KOPT-K1 (cell line): ENCODE results near the gene PCBP3.

Experiments
- H3K27ac ChIP-seq: fragments of 200-600 bp; sonication (generic); 2 replicates; pipeline ENCODE4 v1.5.1; 2016; ENCODE audit warnings: antibody characterized with exemption, mild to moderate bottlenecking, low read depth, low read length; ENCODE audit not compliant: poor library complexity, severe bottlenecking
- H3K36me3 ChIP-seq: fragments of 200-600 bp; sonication (generic); 2 replicates; pipeline ENCODE4 v1.5.1; 2017; ENCODE audit warnings: antibody characterized with exemption, mild to moderate bottlenecking, low read length, moderate library complexity; ENCODE audit not compliant: insufficient read depth
- H3K9me3 ChIP-seq: fragments of 200-600 bp; sonication (generic); 2 replicates; pipeline ENCODE4 v1.5.1; 2017; ENCODE audit warnings: antibody characterized with exemption, low read length, mild to moderate bottlenecking; ENCODE audit not compliant: insufficient read depth, poor library complexity, severe bottlenecking

PCBP3 gene

GRCh38 chr21:45935628-45936027 is 292.1 kb downstream of the PCBP3 start:
- H3K27ac ChIP-seq: no peak overlapping the region
- H3K9me3 ChIP-seq: no peaks in the 10 kb centered on the region
- no peaks in the 10 kb centered on the region for H3K36me3 ChIP-seq

- no peaks in the 10 kb centered on the region for H3K9me3 ChIP-seq
- peak overlapping the region; percentile 25 for H3K27ac ChIP-seq
- no peaks in the 10 kb centered on the region for H3K36me3 ChIP-seq
Measured at GRCh38 chr21:45937721-45938452, 294.4 kb downstream of the PCBP3 start.

GRCh38 chr21:45938453-45938755 is 294.9 kb downstream of the PCBP3 start:
- Histone ChIP-seq H3K9me3 (no peaks in the 10 kb centered on the region), H3K36me3 (no peaks in the 10 kb centered on the region), H3K27ac (peak overlapping the region; percentile 25)

DNA sequence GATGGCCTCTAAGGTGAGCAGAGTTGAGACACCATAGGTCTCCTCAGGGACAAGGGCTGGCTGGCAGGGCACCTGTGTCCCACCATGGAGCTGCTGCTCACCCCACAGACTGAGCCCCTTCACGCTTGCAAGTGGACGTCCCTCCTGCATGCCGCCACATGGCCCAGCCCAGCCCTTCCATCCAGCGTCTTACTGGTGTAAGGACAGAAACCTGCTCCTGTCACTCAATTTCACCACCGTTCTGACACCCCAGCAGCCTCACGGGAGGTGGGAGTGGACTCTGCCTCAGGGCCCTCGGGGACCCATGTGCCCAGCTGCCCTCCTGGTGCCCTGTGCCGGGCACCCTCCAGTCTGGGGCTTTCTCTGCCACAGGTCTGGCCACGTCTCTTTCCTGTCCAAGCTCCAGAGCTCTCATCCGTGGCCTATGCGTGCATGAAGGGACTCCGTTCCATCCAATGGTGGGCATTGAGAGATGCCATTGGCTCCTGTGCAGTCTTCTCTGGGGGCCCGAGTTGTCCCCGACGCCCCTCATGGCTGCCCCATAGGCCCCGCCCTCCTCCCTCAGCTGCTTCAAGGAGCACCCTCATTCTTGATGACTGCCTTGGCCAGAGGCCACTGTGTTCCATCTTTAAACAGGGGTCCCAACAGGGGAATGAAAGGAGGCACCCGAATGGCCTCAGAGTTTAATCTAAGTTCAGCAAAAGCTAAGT is 295.4 kb downstream of the PCBP3 start:
- Histone ChIP-seq H3K9me3 (no peaks in the 10 kb centered on the region), H3K27ac (no peak overlapping the region), H3K36me3 (no peaks in the 10 kb centered on the region)

- no peaks in the 10 kb centered on the region for H3K9me3 ChIP-seq
- no peak overlapping the region for H3K27ac ChIP-seq
- no peaks in the 10 kb centered on the region for H3K36me3 ChIP-seq
Measured at GRCh38 chr21:45939521-45940045, 296.1 kb downstream of the PCBP3 start.

GRCh38 chr21:45940091-45940490 is 296.6 kb downstream of the PCBP3 start:
- Histone ChIP-seq H3K9me3 (no peaks in the 10 kb centered on the region), H3K36me3 (no peaks in the 10 kb centered on the region), H3K27ac (no peak overlapping the region)

GRCh38 chr21:45940621-45941337 is 297.3 kb downstream of the PCBP3 start:
- Histone ChIP-seq H3K9me3 (no peaks in the 10 kb centered on the region), H3K36me3 (no peaks in the 10 kb centered on the region), H3K27ac (no peak overlapping the region)

DNA sequence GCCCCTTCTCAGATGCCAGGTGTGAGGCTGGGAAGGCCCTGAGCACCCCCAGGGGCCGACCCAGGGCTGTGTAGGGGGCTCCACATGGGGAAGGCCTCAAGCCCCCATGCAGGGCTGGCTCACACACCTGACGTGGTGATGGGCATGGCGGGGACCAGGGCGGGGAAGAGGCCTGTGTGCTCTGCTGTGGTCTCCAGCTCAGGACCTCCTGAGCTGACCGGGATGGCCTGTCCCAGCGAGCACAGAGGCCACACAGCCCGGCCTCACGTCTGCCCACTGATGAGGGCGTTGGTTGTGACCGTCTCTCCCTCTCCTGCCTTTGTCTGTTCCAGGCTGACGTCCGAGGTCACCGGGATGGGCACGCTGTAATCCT is 297.8 kb downstream of the PCBP3 start:
- no peaks in the 10 kb centered on the region for H3K36me3 ChIP-seq
- H3K9me3 ChIP-seq: no peaks in the 10 kb centered on the region
- H3K27ac ChIP-seq: no peak overlapping the region

- no peaks in the 10 kb centered on the region for H3K36me3 ChIP-seq
- H3K27ac ChIP-seq: no peak overlapping the region
Measured at GRCh38 chr21:45941717-45942546, 298.4 kb downstream of the PCBP3 start.

DNA sequence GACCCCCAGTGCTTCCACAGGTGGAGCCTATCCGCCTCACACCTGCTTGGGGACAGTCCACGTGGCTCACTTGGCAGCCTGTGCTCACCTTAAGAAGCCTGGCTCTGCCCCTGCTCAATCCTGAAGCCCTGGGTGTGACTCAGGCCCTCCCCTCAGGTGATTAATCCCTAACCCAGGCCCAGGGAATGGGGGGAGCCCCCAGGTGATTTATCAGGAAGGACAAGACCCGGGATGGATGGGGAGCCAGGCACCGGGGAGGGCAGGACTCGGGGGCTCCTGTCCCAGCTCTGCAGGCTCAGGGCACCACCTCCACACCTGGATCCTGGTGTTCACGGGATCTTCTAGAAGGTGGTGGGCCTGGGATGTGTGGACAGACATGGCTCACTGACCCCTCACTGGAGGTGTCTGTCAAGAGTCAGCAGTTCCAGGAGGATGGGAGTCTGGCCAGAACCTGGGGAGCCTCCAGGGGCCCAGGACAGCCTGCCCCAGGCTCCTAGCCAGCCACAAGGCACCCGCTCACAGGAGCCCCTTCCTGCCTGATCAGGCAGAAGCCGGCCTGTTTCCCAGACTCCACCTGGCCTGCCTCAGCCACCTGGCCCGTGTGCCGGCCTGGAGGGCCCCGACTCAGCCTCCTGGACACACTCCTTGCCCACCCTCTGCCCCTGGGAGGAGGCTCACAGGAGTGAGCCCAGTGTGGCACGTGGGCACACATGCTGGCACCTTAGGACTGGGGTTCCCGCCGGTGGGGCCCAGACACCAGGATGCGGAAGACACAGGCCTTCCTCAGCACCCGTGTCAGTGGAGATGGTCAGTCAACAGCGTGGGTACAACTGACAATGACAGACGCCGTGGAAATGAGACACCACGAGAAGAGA is 299.5 kb downstream of the PCBP3 start:
- Histone ChIP-seq H3K9me3 (no peaks in the 10 kb centered on the region), H3K27ac (no peak overlapping the region), H3K36me3 (no peaks in the 10 kb centered on the region)

More at GRCh38 chr21:45941717-45942546, 298.4 kb downstream of the PCBP3 start:
- H3K9me3 ChIP-seq: no peaks in the 10 kb centered on the region

DNA sequence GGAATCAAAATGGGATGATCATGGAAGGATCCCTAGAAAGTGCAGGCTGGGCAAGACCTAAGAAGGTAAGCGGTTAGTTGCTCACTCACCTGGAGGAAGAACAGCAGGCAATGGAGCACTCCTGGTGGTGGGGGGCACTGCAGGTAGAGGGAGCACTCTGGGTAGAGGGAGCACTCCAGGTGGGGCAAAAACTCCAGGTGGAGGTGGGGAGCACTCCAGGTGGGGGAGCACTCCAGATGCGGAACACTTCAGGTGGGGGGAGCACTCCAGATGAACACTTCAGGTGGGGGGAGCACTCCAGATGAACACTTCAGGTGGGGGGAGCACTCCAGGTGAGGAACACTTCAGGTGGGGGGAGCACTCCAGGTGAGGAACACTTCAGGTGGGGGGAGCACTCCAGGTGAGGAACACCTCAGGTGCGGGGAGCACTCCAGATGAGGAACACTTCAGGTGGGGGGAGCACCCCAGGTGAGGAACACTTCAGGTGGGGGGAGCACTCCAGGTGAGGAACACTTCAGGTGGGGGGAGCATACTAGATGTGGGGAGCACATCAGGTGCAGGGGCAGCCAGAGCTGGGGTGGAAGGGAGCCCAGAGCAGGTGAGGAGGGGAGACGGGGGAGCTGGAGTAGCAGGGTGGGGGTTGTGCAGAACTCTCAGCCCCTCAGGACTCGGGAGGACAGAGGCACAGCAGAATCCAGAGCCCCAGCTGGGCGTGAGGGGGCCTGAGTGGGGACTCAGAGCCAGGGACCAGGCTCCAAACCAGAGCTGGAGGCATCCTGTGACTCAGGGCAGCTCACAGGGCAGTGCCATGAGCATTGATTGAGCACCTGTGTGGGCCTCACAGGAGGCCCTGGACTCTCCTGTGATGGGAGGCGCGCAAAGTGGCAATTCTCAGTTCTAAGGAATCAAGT is 300.4 kb downstream of the PCBP3 start:
- no peaks in the 10 kb centered on the region for H3K36me3 ChIP-seq
- H3K9me3 ChIP-seq: no peaks in the 10 kb centered on the region

GRCh38 chr21:45944601-45945000 is 301.1 kb downstream of the PCBP3 start:
- Histone ChIP-seq H3K36me3 (no peaks in the 10 kb centered on the region), H3K27ac (no peak overlapping the region), H3K9me3 (no peaks in the 10 kb centered on the region)

More for the DNA sequence above, 300.4 kb downstream of the PCBP3 start:
- no peak overlapping the region for H3K27ac ChIP-seq
